Ramos (cell line): ENCODE results near the gene THOC7.

Experiments used
- in situ Hi-C: fragments of 300-500 bp; cut with MboI; formaldehyde crosslinking; loops from one replicate; pipeline ENCODE4 v1.14.3; 2022; ENCODE audit warnings: low sequenced_read_pairs; ENCODE audit not compliant: unreplicated experiment

The THOC7 gene

GRCh38 chr3:63847718-63848450 is 15.7 kb downstream of the THOC7 start:
- in situ Hi-C loops, result no loop called here

GRCh38 chr3:63845215-63845614 is 18.4 kb downstream of the THOC7 start:
- in situ Hi-C loops, result no loop called here

GRCh38 chr3:63842127-63842526 is 21.5 kb downstream of the THOC7 start:
- in situ Hi-C loops, result no loop called here

DNA sequence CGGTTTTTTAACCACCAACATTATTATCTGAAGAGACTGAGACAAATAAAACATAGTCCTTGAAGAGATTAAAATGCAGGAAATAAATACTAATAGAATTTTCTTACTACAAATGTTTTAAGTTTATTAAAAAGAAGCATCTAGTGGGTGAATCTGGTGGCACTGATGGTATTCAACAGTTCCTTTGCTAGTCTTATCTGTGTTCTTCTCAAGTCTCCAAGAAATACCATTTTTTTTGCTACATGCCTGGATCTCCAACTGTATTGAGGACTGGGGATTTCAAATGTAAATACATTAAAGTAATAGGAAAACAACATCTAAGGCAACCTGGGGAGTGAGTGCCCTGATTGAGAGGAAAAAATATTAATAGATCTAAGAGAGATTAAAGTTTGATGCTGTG is 21.9 kb downstream of the THOC7 start:
- in situ Hi-C loops, result no loop called here

DNA sequence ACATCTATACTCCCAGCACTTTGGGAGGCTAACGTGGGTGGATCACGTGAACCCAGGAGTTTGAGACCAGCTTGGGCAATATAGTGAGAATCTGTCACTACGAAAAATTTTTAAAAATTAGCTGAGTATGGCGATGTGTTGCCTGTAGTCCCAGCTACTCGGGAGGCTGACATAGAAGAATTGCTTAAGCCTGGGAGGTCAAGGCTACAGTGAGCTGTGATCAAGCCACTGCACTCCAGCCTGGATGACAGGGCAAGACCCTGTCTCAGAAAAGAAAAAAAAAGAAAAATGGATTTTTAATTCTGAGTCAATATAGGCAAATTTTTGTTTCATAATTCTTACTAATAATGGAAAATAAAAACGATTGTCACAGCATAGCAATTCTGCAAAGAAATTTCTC is 31.2 kb downstream of the THOC7 start:
- in situ Hi-C loops, result no loop called here

GRCh38 chr3:63830526-63830925 is 33.1 kb downstream of the THOC7 start:
- in situ Hi-C loops, result no loop called here

GRCh38 chr3:63824309-63824708 is 39.3 kb downstream of the THOC7 start:
- in situ Hi-C loops, result no loop called here

GRCh38 chr3:63819151-63819398 is 44.5 kb downstream of the THOC7 start, which contains the start of gene C3orf49:
TSS of gene C3orf49 (plus strand) at chr3:63819299. CDS start at chr3:63819472, 173 bp downstream.
- in situ Hi-C loops, result loop anchor here (5.0 kb wide), 1 partner anchor 467 kb away; no protein-coding TSS in a partner anchor

DNA sequence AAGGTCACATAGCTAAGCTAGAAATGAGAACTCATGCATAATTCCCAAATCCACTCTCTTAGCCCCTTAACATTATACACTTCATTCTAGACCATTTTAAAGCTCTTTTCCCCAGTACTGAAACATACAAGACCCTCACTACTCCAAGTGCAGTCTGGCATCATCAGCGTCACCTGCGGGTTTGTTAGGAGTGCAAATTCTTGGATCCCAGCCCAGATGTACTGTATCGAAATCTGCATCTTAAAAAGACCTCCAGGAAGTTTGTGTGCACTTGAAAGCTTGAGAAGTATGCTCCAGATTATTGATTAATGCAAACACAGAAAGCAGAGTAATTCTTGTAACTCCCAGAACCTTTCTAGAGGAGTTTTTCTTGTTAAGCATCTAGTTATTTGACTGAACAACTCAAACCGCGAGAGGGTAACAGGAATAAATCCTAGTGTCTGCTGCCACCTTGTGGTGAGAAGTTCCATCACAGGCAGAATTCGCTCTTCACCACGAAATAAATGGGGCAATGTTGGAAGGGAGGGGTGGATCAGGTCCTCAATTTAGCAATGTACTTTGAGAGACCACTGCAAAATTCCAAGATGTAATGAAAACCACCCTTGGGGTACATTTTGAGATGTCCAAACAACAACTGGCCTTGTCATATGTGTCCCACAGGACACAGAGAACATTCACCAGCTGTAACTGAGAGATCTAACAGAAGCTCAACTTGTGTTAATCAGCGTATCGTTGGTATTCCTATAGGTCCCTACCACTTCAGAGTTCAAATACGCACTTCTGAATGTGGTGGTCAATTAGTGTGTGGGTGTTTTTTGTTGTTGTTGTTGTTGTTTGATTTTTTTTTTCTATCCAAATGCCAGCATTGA is 45.1 kb downstream of the THOC7 start:
- in situ Hi-C loops, result loop anchor here (5.0 kb wide), 1 partner anchor 466 kb away; no protein-coding TSS in a partner anchor

GRCh38 chr3:63817225-63817624 is 46.4 kb downstream of the THOC7 start:
- in situ Hi-C loops, result loop anchor here (5.0 kb wide), 1 partner anchor 465 kb away; no protein-coding TSS in a partner anchor

GRCh38 chr3:63814237-63814636 is 49.4 kb downstream of the THOC7 start:
- in situ Hi-C loops, result no loop called here

DNA sequence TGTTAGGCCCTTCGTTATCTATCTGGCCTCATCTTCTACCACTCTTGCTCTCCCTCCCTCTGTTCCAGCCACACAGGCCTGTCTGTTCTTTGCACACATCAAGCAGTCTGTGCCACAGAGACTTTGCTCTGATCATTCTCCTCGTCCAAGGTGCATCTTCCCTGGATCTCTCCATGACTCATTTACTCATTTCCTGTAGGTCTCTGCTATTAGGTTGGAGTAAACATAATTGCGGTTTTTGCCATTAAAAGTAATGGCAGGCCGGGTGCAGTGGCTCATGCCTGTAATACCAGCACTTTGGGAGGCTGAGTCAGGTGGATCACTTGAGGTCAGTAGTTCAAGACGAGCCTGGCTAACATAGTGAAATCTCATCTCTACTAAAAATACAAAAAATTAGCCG is 54.0 kb downstream of the THOC7 start:
- in situ Hi-C loops, result no loop called here

DNA sequence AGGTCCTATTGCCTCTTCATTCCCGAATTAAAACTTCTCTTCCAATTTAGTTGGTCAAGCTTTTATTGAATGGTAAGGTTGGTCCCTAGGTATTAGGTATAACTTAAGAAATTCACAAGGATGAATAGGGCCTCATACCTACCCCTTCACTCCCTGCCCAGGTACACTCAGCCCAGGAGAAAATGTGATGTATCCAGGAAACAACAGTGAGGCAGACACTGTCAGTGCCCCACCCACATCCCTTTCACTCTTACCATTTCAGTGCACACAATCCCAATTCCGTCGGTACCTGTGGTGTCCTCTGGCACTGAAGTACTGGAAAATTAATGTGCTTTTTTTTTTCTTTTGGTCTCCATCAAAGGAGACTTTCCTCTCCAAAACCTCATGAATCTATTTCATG is 55.0 kb downstream of the THOC7 start:
- in situ Hi-C loops, result no loop called here

DNA sequence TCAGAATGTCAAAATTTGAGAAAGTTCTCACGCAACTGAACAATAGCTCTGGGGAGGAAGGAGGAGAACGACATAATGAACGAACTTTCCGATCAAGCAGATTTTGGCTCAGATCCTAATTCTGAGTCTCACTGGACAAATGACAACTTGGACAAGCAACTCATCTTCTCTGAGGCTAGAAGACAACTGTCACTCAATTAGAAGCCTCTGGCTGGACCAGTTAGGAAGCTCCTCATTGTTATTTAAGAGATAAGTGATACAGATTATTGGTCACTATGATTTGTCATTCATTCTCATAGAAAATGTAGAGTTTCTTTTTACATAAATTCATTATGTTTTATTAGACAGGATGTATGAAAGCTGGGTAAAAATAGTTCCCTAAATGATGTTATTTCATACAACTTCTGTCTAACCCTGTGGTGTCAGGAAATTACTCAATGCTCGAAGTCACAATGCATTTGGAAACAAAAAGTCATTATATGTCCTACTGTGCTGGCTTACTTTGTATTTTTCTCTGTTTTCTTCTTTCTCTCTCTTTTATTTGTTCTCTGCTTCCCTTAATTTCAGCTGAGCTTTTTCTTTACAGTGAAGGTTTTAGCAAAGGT is 55.5 kb downstream of the THOC7 start:
- in situ Hi-C loops, result no loop called here

- in situ Hi-C loops, result no loop called here
These were observed 59.7 kb downstream of the THOC7 start for GRCh38 chr3:63803911-63804310.

GRCh38 chr3:63800097-63800496 is 63.5 kb downstream of the THOC7 start:
- in situ Hi-C loops, result no loop called here

DNA sequence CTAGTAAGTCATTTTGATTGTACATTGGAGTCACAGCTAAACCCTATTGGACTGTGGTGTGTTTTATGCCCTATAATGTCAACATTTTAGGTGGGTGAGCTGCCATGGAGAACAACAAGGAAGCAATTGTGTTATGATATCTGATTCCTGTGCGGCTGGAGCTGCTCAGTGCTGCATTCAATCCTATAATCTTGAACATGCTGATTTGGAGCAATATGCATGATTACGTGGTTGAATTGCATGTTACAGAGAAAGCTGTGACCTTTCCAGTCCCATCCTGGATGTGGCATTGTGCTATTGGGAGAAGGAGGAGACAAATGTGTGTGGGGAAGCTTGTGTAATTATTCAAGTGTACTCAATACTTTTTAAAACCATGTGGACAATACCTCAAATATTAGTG is 64.7 kb downstream of the THOC7 start:
- in situ Hi-C loops, result no loop called here

DNA sequence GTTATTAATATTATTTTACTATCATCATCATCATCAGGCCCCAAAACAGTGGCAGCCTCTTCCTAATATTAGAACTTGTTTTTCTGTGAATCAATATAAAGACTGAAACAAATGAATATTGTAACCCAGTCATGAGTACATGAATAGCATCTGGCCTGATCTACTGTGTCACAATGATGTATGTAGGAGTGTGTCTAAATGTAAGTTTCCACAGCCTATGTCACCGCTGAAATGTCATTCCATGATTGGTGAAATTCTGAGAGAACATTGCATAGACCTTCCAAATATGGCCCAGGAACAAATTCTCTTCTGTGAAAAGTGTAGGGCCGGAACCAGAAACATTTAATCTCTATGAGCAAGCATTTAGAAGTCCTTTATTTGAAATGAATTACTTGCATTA is 65.1 kb downstream of the THOC7 start:
- in situ Hi-C loops, result no loop called here

- in situ Hi-C loops, result no loop called here
These were observed 68.2 kb downstream of the THOC7 start for GRCh38 chr3:63795438-63795837.

- in situ Hi-C loops, result no loop called here
These were observed 71.6 kb downstream of the THOC7 start for GRCh38 chr3:63791974-63792373.
